22Rv1 (cell line): ENCODE measurements around the gene ZNF311.
"Not testable (repeated sequence)": the region's sequence is repeated elsewhere in the genome, so short reads cannot be mapped to it uniquely, and the experiment has no call there.

ENCODE experiments used
- H3K27ac ChIP-seq: fragments of 450-650 bp; 2 replicates; pipeline ENCODE4 v1.5.1; 2017
- CTCF ChIP-seq: fragments of 450-650 bp; IDR thresholded peaks from 2 replicates; pipeline ENCODE4 v1.5.1; 2017; ENCODE audit warnings: mild to moderate bottlenecking
- ZFX ChIP-seq: fragments of 450-650 bp; IDR thresholded peaks from 2 replicates; pipeline ENCODE4 v1.6.1; 2017; ENCODE audit warnings: antibody characterized with exemption, borderline replicate concordance

Gene ZNF311

GRCh38 chr6:28978959-28979561 is 26.1 kb downstream of the ZNF311 start:
- no peak overlapping the region for H3K27ac ChIP-seq
- no peak for TF ChIP-seq ZFX

DNA sequence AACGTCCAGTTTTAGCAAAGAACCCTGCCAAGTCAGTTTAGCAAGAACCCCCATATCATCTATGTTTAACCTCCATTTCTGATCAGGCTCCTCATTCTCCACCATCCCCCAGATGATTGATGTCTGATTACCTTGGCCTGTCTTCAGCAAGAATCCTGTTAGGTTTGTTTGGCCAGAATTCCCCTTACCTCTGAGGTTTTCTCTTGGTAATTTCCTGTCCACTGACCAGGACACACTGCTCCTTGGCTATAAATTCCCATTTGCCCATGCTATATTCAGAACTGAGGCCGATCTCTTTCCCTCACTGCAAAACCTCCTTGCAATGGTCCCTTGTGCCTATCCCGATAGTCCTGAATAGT is 27.0 kb downstream of the ZNF311 start:
- no peak overlapping the region for H3K27ac ChIP-seq
- no peak for TF ChIP-seq ZFX
- no peak for TF ChIP-seq CTCF

- no peak overlapping the region for H3K27ac ChIP-seq
- TF ChIP-seq CTCF (no peak), ZFX (no peak)
Measured at GRCh38 chr6:28977341-28978132, 27.6 kb downstream of the ZNF311 start.

DNA sequence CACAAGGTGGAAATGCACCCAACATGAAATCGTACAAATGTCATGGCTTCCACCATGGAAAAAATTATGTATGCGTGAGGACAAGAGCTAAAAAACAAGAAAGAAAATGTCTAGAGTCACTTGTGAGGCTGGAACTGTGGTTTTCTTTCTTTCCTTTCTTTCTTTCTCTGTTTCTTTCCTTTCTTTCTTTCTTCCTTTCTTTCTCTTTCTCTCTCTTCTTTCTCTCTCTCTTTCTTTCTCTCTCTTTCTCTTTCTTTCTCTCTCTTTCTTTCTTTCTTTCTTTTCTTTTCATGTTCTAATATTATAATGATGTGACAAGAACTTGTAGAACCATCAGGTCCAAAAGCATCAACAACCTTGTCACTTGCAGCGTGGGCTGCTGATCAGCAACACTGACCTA is 28.4 kb downstream of the ZNF311 start:
- H3K27ac ChIP-seq, result no peak overlapping the region
- TF ChIP-seq CTCF (no peak), ZFX (no peak)

DNA sequence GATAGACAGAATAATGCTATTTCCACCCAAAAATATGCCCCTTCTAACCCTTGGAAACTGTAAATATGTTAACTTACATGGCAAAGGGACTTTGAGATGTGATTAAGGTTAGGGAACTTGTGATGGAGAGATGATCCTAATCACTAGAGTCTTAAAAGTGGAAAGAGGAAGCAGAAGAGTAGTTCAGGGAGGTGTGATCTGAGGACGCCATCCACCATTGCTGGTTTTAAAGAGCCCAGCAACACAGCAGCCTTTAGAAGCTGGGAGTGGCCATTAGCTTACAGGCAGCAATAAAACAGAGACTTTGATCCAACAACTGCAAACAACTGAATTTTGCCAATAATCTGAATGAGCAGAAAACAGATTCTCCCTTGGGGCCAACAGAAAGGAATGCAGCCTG is 30.6 kb downstream of the ZNF311 start:
- H3K27ac ChIP-seq, result no peak overlapping the region
- no peak for TF ChIP-seq CTCF
- no peak for TF ChIP-seq ZFX

- H3K27ac ChIP-seq, result not testable (repeated sequence)
Measured at GRCh38 chr6:28970056-28970455, 35.1 kb downstream of the ZNF311 start.

DNA sequence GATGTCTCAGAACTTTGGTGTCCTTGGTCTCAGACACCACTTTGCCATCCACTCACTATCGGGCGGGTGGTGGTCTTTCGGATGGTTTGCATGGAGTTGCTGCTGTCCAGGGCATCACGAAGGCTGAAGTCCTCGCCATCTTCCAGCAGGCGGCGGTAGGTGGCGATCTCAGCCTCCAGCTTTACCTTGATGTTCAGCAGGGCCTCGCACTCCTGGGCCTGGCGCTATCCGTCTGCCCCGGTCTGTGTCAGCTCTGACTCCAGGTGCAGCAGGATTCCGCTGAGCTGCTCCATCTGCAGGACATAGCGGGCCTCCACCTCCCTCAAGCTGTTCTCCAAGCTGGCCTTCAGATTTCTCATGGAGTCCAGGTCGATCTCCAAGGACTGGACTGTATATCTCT is 36.0 kb downstream of the ZNF311 start:
- peak; percentile 14 for TF ChIP-seq CTCF
- TF ChIP-seq ZFX, result no peak
- no peak overlapping the region for H3K27ac ChIP-seq

- TF ChIP-seq CTCF, result no peak
- no peak for TF ChIP-seq ZFX
- no peak overlapping the region for H3K27ac ChIP-seq
Measured at GRCh38 chr6:28968476-28968875, 36.6 kb downstream of the ZNF311 start.
